ENCODE measurements around the gene RPS28.

- TF ChIP-seq POLR2A (IDR thresholded peaks at IDR 0.05), result no peak
- no peak for TF ChIP-seq CTCF (IDR thresholded peaks at IDR 0.05 in 8 of 11, conservative IDR thresholded peaks at IDR 0.05 in 3 of 11)
- peak in 1 of 3 donors; percentile 20 for TF ChIP-seq POLR2AphosphoS5 (IDR thresholded peaks at IDR 0.05)
Observed at GRCh38 chr19:8323781-8324185, 2.5 kb downstream of the RPS28 start.

Data from spleen (tissue), 7 donors.